HCT116 (cell line): ENCODE results near the gene ITGB1. TPM values are rescaled to one million over a fixed set of nuclear protein-coding genes. Genes with fewer than 3 reads are reported as not detected.

Experiments used
- ATAC-seq: fragments of 200-7000 bp; cut with Tn5 transposase; 2 replicates; pipeline ENCODE4 v1.9.1; 2020; ENCODE audit warnings: mild to moderate bottlenecking, moderate library complexity
- BruUV-seq: library from RNA; stranded (reverse); fragments of 400-500 nt; replicated peaks from 2 replicates; lab custom pipeline; 2021; lab: Mats Ljungman, UMichigan
- CTCF ChIA-PET: fragments of 300-600 bp; sonication (Branson Sonifier 250); formaldehyde crosslinking; loops from one replicate; lab custom pipeline; 2021; ENCODE audit warnings: antibody characterized with exemption; lab: Charles Lee
- POLR2A ChIA-PET: fragments of 300-600, 350-600 bp; sonication (Branson Sonifier 250); formaldehyde crosslinking; loops from one replicate; lab custom pipeline; 2021; ENCODE audit warnings: antibody characterized with exemption; lab: Charles Lee
- RAD21 ChIA-PET, 2 experiments: fragments of 300-600 bp; sonication (Branson Sonifier 250); formaldehyde crosslinking; loops; one replicate each; lab custom pipeline; 2023; ENCODE audit warnings: low total read pairs in 2 of 2; ENCODE audit not compliant: uncharacterized antibody in 2 of 2, unreplicated experiment in 2 of 2, low non-redundant PET in 1 of 2; lab: Charles Lee
- DNase-seq: peaks from one replicate; pipeline ENCODE4 v3.0.0-alpha.2; 2010; ENCODE audit warnings: low read depth, low spot score
- H2AFZ ChIP-seq: fragments of 200-600 bp; shearing (Covaris generic), sonication (generic); 2 replicates; pipeline ENCODE4 v1.6.1; 2017; ENCODE audit warnings: low read depth, mixed run types, mixed read lengths, antibody characterized with exemption, low read length; ENCODE audit not compliant: poor library complexity, severe bottlenecking
- H3K27ac ChIP-seq: 2 replicates; pipeline ENCODE4 v1.5.1; 2012; ENCODE audit warnings: low read depth, low read length
- H3K27me3 ChIP-seq: fragments of 200-600 bp; sonication (generic); 2 replicates; pipeline ENCODE4 v1.6.1; 2016; ENCODE audit warnings: mixed run types, low read length, mixed read lengths; ENCODE audit not compliant: insufficient read depth
- H3K36me3 ChIP-seq, 2 experiments: fragments of 200-500 bp in 1 of 2; fragments of 200-600 bp in 1 of 2; sonication (Bioruptor generic) in 1 of 2; sonication (generic) in 1 of 2; 2 replicates each; pipeline versions ENCODE4 v1.5.1 to v1.6.1; 2014 to 2016; ENCODE audit warnings: low read length in 2 of 2, inconsistent platforms in 1 of 2, mixed read lengths in 1 of 2, mixed run types in 1 of 2; ENCODE audit not compliant: insufficient read depth in 2 of 2, control insufficient read depth in 1 of 2
- H3K4me1 ChIP-seq, 2 experiments: fragments of 200-600 bp in 1 of 2; sonication (generic) in 1 of 2; 2 replicates each; pipeline versions ENCODE4 v1.5.1 to v1.6.1; 2012 to 2017; ENCODE audit warnings: low read length in 2 of 2, inconsistent platforms in 1 of 2, mild to moderate bottlenecking in 1 of 2, mixed read lengths in 1 of 2, mixed run types in 1 of 2, moderate library complexity in 1 of 2; ENCODE audit not compliant: insufficient read depth in 2 of 2, control insufficient read depth in 1 of 2
- H3K4me2 ChIP-seq: fragments of 200-600 bp; sonication (generic); 2 replicates; pipeline ENCODE4 v1.6.1; 2017; ENCODE audit warnings: mixed run types, low read length, mixed read lengths
- H3K4me3 ChIP-seq, 2 experiments: fragments of 200-600 bp in 1 of 2; sonication (generic) in 1 of 2; replicated peaks in 1 of 2; 2 replicates each; pipeline ENCODE4 v1.5.1; 2011 to 2016; ENCODE audit warnings: low read length in 2 of 2, control low read depth in 1 of 2, low read depth in 1 of 2, mild to moderate bottlenecking in 1 of 2, mixed read lengths in 1 of 2, mixed run types in 1 of 2
- H3K79me2 ChIP-seq: fragments of 200-600 bp; sonication (generic); 2 replicates; pipeline ENCODE4 v1.6.1; 2017; ENCODE audit warnings: mild to moderate bottlenecking, mixed run types, low read length, moderate library complexity, mixed read lengths; ENCODE audit not compliant: insufficient read depth
- H3K9ac ChIP-seq: fragments of 200-600 bp; sonication (generic); 2 replicates; pipeline ENCODE4 v1.6.1; 2016; ENCODE audit warnings: low read length, mixed read lengths
- H3K9me2 ChIP-seq: fragments of 200-600 bp; sonication (generic), shearing (Covaris generic); 2 replicates; pipeline ENCODE4 v1.6.1; 2017; ENCODE audit warnings: mixed run types, mild to moderate bottlenecking, moderate library complexity; ENCODE audit not compliant: insufficient read depth
- H3K9me3 ChIP-seq, 2 experiments: fragments of 200-500 bp in 1 of 2; fragments of 200-600 bp in 1 of 2; sonication (Bioruptor generic) in 1 of 2; sonication (generic) in 1 of 2; 2 replicates each; pipeline ENCODE4 v1.6.1; 2014 to 2017; ENCODE audit warnings: low read length in 2 of 2, mixed read lengths in 2 of 2, inconsistent platforms in 1 of 2, low read depth in 1 of 2, mild to moderate bottlenecking in 1 of 2, mixed run types in 1 of 2, moderate library complexity in 1 of 2; ENCODE audit not compliant: control insufficient read depth in 1 of 2, insufficient read depth in 1 of 2
- H4K20me1 ChIP-seq: fragments of 200-600 bp; sonication (generic), shearing (Covaris generic); 2 replicates; pipeline ENCODE4 v1.6.1; 2017; ENCODE audit warnings: mixed run types, mild to moderate bottlenecking, moderate library complexity; ENCODE audit not compliant: insufficient read depth
- CEBPB ChIP-seq: IDR thresholded peaks from 2 replicates; pipeline ENCODE4 v1.6.1; 2012; ENCODE audit warnings: low read depth
- FOSL1 ChIP-seq: IDR thresholded peaks from 2 replicates; pipeline ENCODE4 v1.6.1; 2012; ENCODE audit warnings: low read depth
- JUND ChIP-seq: IDR thresholded peaks from 2 replicates; pipeline ENCODE4 v1.6.1; 2012
- POLR2AphosphoS5 ChIP-seq: IDR thresholded peaks from 2 replicates; pipeline ENCODE4 v1.6.1; 2011; ENCODE audit warnings: mild to moderate bottlenecking, low read depth, low read length, moderate library complexity
- RAD21 ChIP-seq: IDR thresholded peaks from 2 replicates; pipeline ENCODE4 v1.6.1; 2012; ENCODE audit warnings: low read depth, mild to moderate bottlenecking
- SIN3A ChIP-seq: IDR thresholded peaks from 2 replicates; pipeline ENCODE4 v1.6.1; 2012; ENCODE audit warnings: low read depth
- SRF ChIP-seq: IDR thresholded peaks from 2 replicates; pipeline ENCODE4 v1.6.1; 2012; ENCODE audit warnings: low read depth
- intact Hi-C: fragments of 100-400 bp; cut with micrococcal nuclease; formaldehyde crosslinking; loops from 2 replicates; pipeline ENCODE4 v1.10.0; 2022
- total RNA-seq: library from RNA; stranded (reverse); gene quantifications from one replicate; pipeline ENCODE4 v1.2.1, GENCODE V29; 2021; ENCODE audit not compliant: unreplicated experiment
- TF ChIP-seq, protein P1 (sequence below): IDR thresholded peaks from 2 replicates; pipeline ENCODE4 v1.6.1; 2011; ENCODE audit warnings: mild to moderate bottlenecking, low read length, moderate library complexity; ENCODE audit not compliant: insufficient replicate concordance; ENCODE audit errors: extremely low read depth
- TF ChIP-seq, protein P2 (sequence below): IDR thresholded peaks from 2 replicates; pipeline ENCODE4 v1.6.1; 2012
- TF ChIP-seq, protein P3 (sequence below): IDR thresholded peaks from 2 replicates; pipeline ENCODE4 v1.6.1; 2012

ITGB1 gene
- total RNA-seq, 1 experiment from 2014 or later = 366 TPM

DNA sequence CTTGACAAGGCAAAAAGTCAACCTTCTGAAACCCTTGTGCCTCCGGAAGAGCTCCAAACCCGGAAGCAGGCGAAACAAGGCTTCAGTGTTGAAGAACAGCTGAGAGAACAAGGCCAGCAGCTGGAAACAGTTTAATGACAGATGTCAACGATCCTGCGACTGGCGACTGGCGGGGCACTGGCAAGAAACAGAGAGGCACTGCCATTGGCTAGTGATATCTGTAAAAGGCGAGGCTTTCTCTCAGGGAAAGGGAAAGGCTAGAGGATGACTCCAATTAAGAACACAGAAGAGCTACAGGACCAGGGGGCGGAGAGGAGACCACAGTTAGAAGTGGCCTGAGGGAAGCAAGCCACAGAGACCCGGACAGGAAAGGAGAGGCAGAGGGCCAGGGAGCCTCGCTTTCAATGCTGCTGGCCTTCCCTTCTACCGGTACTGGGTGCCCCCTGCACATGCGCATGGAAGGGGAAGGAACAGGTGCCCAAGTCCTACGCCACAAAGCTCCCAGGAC is 19.4 kb downstream of the ITGB1 start:
- ChIA-PET RAD21 (no interaction called here), POLR2A (no interaction called here), CTCF (no interaction called here)
- peaks cover 4 to 16% of the 10 kb centered on the region in 2 experiments; a peak in 3 of 4 replicates for H3K36me3 ChIP-seq
- H3K79me2 ChIP-seq = peaks cover 100% of the 10 kb centered on the region
- peaks cover 30% of the 10 kb centered on the region; the same call in 1 of the 2 replicates for H4K20me1 ChIP-seq
- H3K4me2 ChIP-seq = no peak overlapping the region
- H3K9ac ChIP-seq = no peak overlapping the region
- no TSS peak for BruUV-seq
- no peaks in the 10 kb centered on the region for H3K9me2 ChIP-seq
- H2AFZ ChIP-seq = no peak overlapping the region
- peaks cover 4 to 22% of the 10 kb centered on the region in 2 experiments; a peak in 2 of 4 replicates for H3K4me1 ChIP-seq
- no peak overlapping the region for H3K4me3 ChIP-seq
- TF ChIP-seq SRF (no peak), FOSL1 (no peak), CEBPB (no peak), RAD21 (no peak)
- TF ChIP-seq, protein P1, sequence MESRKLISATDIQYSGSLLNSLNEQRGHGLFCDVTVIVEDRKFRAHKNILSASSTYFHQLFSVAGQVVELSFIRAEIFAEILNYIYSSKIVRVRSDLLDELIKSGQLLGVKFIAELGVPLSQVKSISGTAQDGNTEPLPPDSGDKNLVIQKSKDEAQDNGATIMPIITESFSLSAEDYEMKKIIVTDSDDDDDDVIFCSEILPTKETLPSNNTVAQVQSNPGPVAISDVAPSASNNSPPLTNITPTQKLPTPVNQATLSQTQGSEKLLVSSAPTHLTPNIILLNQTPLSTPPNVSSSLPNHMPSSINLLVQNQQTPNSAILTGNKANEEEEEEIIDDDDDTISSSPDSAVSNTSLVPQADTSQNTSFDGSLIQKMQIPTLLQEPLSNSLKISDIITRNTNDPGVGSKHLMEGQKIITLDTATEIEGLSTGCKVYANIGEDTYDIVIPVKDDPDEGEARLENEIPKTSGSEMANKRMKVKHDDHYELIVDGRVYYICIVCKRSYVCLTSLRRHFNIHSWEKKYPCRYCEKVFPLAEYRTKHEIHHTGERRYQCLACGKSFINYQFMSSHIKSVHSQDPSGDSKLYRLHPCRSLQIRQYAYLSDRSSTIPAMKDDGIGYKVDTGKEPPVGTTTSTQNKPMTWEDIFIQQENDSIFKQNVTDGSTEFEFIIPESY = no peak
- TF ChIP-seq, protein P2, sequence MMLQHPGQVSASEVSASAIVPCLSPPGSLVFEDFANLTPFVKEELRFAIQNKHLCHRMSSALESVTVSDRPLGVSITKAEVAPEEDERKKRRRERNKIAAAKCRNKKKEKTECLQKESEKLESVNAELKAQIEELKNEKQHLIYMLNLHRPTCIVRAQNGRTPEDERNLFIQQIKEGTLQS = no peak
- H3K9me3 ChIP-seq = no peaks in the 10 kb centered on the region
- DNase-seq (no peak), ATAC-seq (no peak)
- no peak overlapping the region for H3K27ac ChIP-seq
- intact Hi-C loops = no loop called here
- no peaks in the 10 kb centered on the region for H3K27me3 ChIP-seq

DNA sequence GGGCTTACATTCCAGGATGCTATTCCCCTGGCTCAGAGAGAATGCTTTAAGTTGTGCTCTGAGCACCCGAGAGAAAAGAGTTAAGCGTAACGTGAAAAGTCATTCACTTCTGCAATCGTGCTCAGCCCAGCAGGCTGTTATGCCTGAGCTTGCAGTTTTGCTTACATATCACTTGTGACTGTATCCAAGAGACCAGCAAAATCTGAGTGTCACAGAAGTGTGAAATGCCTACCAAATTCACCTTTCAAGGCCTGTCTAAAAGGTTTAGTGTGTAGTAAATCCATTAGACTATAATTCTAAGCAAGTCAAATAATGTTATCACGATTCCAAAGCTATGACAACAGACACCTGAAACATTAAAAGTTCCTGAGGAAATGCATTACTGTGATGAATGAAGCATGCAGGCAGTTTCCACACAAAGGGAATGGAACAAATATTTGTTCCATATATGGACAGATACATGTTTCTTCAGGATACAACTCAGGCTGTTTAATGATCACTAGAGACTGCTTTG is 20.1 kb downstream of the ITGB1 start:
- intact Hi-C loops = no loop called here
- H2AFZ ChIP-seq = no peak overlapping the region
- no peaks in the 10 kb centered on the region for H3K9me2 ChIP-seq
- no peak overlapping the region for H3K4me3 ChIP-seq
- H3K27ac ChIP-seq = no peak overlapping the region
- H3K9me3 ChIP-seq = no peaks in the 10 kb centered on the region
- peaks cover 2 to 18% of the 10 kb centered on the region in 2 experiments; a peak in 2 of 4 replicates for H3K4me1 ChIP-seq
- no TSS peak for BruUV-seq
- TF ChIP-seq RAD21 (no peak), FOSL1 (no peak), JUND (no peak), SIN3A (no peak), POLR2AphosphoS5 (no peak)
- TF ChIP-seq, protein P3, sequence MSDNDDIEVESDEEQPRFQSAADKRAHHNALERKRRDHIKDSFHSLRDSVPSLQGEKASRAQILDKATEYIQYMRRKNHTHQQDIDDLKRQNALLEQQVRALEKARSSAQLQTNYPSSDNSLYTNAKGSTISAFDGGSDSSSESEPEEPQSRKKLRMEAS = no peak
- TF ChIP-seq, protein P1 = no peak
- DNase-seq (no peak), ATAC-seq (no peak)
- no peak overlapping the region for H3K4me2 ChIP-seq
- H3K9ac ChIP-seq = no peak overlapping the region
- H3K79me2 ChIP-seq = peaks cover 100% of the 10 kb centered on the region
- POLR2A ChIA-PET = no interaction called here
- no peaks in the 10 kb centered on the region for H3K27me3 ChIP-seq
- CTCF ChIA-PET = no interaction called here
- H4K20me1 ChIP-seq = peaks cover 24% of the 10 kb centered on the region; the same call in 1 of the 2 replicates
- H3K36me3 ChIP-seq = peaks cover 6 to 16% of the 10 kb centered on the region in 2 experiments; a peak in 3 of 4 replicates
- RAD21 ChIA-PET = no interaction called here
